Suprapubic skin (tissue), 4 donors: ENCODE data around the gene RHOG. TPM values are rescaled to one million over a fixed set of nuclear protein-coding genes. Genes with fewer than 3 reads are reported as not detected.
"Not testable (repeated sequence)": the region's sequence is repeated elsewhere in the genome, so short reads cannot be mapped to it uniquely, and the experiment has no call there.

Experiments used
- DNase-seq, 2 donors: peaks; one replicate each; pipeline ENCODE4 v3.0.0-alpha.2; 2019; ENCODE audit warnings: low spot score in 2 of 2
- H3K27ac ChIP-seq: fragments of 200-600 bp; sonication (generic); one replicate; pipeline ENCODE4 v1.5.1; 2019
- H3K27me3 ChIP-seq: fragments of 200-600 bp; sonication (generic); one replicate; pipeline ENCODE4 v1.5.1; 2019
- H3K36me3 ChIP-seq: fragments of 200-600 bp; sonication (generic); one replicate; pipeline ENCODE4 v1.5.1; 2019
- H3K4me1 ChIP-seq: fragments of 200-600 bp; sonication (generic); one replicate; pipeline ENCODE4 v1.5.1; 2019
- H3K4me3 ChIP-seq: fragments of 200-600 bp; sonication (generic); one replicate; pipeline ENCODE4 v1.5.1; 2019; ENCODE audit warnings: mild to moderate bottlenecking
- H3K9me3 ChIP-seq: fragments of 200-600 bp; sonication (generic); one replicate; pipeline ENCODE4 v1.5.1; 2019
- EP300 ChIP-seq: sonication (generic); formaldehyde crosslinking; IDR thresholded peaks from one replicate; pipeline ENCODE4 v1.6.1; 2017; ENCODE audit warnings: antibody characterized with exemption
- POLR2A ChIP-seq, 2 donors: fragments of 450-650 bp; IDR thresholded peaks; one replicate each; pipeline ENCODE4 v1.6.1; 2017; ENCODE audit warnings: antibody characterized with exemption in 2 of 2, mild to moderate bottlenecking in 2 of 2, moderate library complexity in 2 of 2
- POLR2AphosphoS5 ChIP-seq, 3 donors: sonication (generic); formaldehyde crosslinking; IDR thresholded peaks; one replicate each; pipeline ENCODE4 v1.6.1; 2017; ENCODE audit warnings: antibody characterized with exemption in 3 of 3
- WGBS: methylation state at CpG from one replicate; pipeline ENCODE4 v1.1.5; 2018; 5-methylcytosine and 5-hydroxymethylcytosine counted together
- total RNA-seq, 4 donors: library from RNA; depleted of rRNA; stranded (reverse); fragments of >200 nt; gene quantifications; one replicate each; pipeline ENCODE4 v1.1.0, GENCODE V29; 2016
- TF ChIP-seq, protein P1 (sequence below), 2 donors: fragments of 200-600 bp in 1 of 2; fragments of 450-650 bp in 1 of 2; sonication (generic) in 1 of 2; IDR thresholded peaks; one replicate each; pipeline ENCODE4 v1.5.1; 2016 to 2019; ENCODE audit warnings: antibody characterized with exemption in 2 of 2, mild to moderate bottlenecking in 1 of 2, moderate library complexity in 1 of 2

RHOG gene
- total RNA-seq, 4 donors from 2014 or later: 36.6 to 47.3 (median 39.3) TPM

- 84% methylated on average over 5 of the region's 5 CpGs for WGBS
- Histone ChIP-seq H3K27me3 (no peaks in the 10 kb centered on the region), H3K27ac (peak overlapping the region; percentile 16), H3K4me3 (no peak overlapping the region), H3K4me1 (peaks cover 51% of the 10 kb centered on the region), H3K9me3 (no peaks in the 10 kb centered on the region), H3K36me3 (no peaks in the 10 kb centered on the region)
- DNase-seq: no peak
- no peak for TF ChIP-seq EP300
- TF ChIP-seq POLR2A (IDR thresholded peaks at IDR 0.05): no peak
- no peak for TF ChIP-seq POLR2AphosphoS5 (IDR thresholded peaks at IDR 0.05)
- TF ChIP-seq, protein P1, sequence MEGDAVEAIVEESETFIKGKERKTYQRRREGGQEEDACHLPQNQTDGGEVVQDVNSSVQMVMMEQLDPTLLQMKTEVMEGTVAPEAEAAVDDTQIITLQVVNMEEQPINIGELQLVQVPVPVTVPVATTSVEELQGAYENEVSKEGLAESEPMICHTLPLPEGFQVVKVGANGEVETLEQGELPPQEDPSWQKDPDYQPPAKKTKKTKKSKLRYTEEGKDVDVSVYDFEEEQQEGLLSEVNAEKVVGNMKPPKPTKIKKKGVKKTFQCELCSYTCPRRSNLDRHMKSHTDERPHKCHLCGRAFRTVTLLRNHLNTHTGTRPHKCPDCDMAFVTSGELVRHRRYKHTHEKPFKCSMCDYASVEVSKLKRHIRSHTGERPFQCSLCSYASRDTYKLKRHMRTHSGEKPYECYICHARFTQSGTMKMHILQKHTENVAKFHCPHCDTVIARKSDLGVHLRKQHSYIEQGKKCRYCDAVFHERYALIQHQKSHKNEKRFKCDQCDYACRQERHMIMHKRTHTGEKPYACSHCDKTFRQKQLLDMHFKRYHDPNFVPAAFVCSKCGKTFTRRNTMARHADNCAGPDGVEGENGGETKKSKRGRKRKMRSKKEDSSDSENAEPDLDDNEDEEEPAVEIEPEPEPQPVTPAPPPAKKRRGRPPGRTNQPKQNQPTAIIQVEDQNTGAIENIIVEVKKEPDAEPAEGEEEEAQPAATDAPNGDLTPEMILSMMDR (IDR thresholded peaks at IDR 0.05): no peak
Observed at GRCh38 chr11:3866206-3866605, 25.4 kb upstream of the RHOG start.

GRCh38 chr11:3865388-3866193, 24.8 kb upstream of the RHOG start:
- TF ChIP-seq, protein P1 (IDR thresholded peaks at IDR 0.05): no peak
- TF ChIP-seq POLR2A (IDR thresholded peaks at IDR 0.05): no peak
- TF ChIP-seq EP300: no peak
- no peak for TF ChIP-seq POLR2AphosphoS5 (IDR thresholded peaks at IDR 0.05)
- no peak for DNase-seq
- H3K36me3 ChIP-seq: no peaks in the 10 kb centered on the region
- peak overlapping the region; percentile 16 for H3K27ac ChIP-seq
- H3K4me1 ChIP-seq: peaks cover 57% of the 10 kb centered on the region
- no peaks in the 10 kb centered on the region for H3K27me3 ChIP-seq
- 46% methylated on average over 3 of the region's 3 CpGs for WGBS
- no peaks in the 10 kb centered on the region for H3K9me3 ChIP-seq
- no peak overlapping the region for H3K4me3 ChIP-seq

DNA sequence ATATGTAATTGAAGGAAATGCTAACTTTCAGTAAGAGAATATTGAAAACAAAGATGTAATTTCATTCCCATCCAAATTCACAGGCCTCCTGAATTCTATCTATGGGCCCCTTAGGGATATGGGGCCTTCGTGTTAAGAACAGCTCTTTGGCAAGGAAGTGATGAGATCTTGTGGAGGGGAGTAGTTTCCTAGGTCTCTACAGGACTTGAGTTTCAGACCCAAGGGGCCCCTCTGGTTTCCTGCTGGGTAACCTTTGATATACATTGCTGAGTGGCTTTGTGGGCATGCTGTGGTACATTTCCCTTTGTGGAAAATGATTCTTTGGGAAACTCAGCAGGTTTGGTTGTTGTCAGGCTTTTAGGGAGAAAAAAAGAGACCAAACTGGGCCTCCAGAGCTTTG, 20.9 kb upstream of the RHOG start:
- H3K9me3 ChIP-seq: no peaks in the 10 kb centered on the region
- H3K27ac ChIP-seq: no peak overlapping the region
- no peak overlapping the region for H3K4me3 ChIP-seq
- no peaks in the 10 kb centered on the region for H3K27me3 ChIP-seq
- H3K4me1 ChIP-seq: peaks cover 76% of the 10 kb centered on the region
- 53% methylated on average over 1 of the region's 1 CpG for WGBS
- no peaks in the 10 kb centered on the region for H3K36me3 ChIP-seq
- DNase-seq: no peak
- TF ChIP-seq, protein P1 (IDR thresholded peaks at IDR 0.05): no peak
- TF ChIP-seq POLR2AphosphoS5 (IDR thresholded peaks at IDR 0.05): no peak
- TF ChIP-seq EP300: no peak
- TF ChIP-seq POLR2A (IDR thresholded peaks at IDR 0.05): no peak

- not testable (repeated sequence) for H3K36me3 ChIP-seq, H3K27ac ChIP-seq, H3K27me3 ChIP-seq, DNase-seq, H3K4me3 ChIP-seq, H3K9me3 ChIP-seq
- peaks cover 76% of the 10 kb centered on the region for H3K4me1 ChIP-seq
- WGBS: 87% methylated on average over 4 of the region's 4 CpGs
Observed at GRCh38 chr11:3860898-3861393, 20.2 kb upstream of the RHOG start.

DNA sequence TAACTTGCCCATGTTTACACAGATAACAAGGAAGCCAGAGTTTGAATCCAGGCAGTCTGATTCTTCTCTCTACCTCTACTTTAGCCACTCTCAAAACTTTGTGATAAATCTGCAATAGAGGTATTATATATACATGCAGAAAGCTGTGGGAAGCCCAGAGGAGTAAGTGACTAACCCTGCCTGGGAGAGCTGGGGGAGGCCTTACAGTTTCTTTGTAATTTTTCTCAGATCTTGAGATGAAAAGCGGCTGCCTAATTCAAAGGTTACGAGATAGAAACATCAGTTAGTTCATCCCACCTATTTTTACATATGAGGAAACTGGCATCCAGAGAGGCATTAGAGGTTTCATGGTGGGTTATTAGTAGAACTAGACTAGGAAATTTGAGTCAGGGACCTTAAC, 19.6 kb upstream of the RHOG start:
- 86% methylated on average over 2 of the region's 2 CpGs for WGBS
- Histone ChIP-seq H3K4me1 (peaks cover 71% of the 10 kb centered on the region), H3K27ac (peak overlapping the region; percentile 22)

More for the DNA sequence above, 19.6 kb upstream of the RHOG start:
- Histone ChIP-seq H3K4me3 (no peak overlapping the region), H3K9me3 (no peaks in the 10 kb centered on the region), H3K27me3 (no peaks in the 10 kb centered on the region), H3K36me3 (no peaks in the 10 kb centered on the region)
- DNase-seq: no peak
- TF ChIP-seq EP300: no peak
- TF ChIP-seq, protein P1 (IDR thresholded peaks at IDR 0.05): no peak
- TF ChIP-seq POLR2AphosphoS5 (IDR thresholded peaks at IDR 0.05): no peak
- no peak for TF ChIP-seq POLR2A (IDR thresholded peaks at IDR 0.05)
